Limb (tissue), 2 donors: Measurements from ENCODE around the gene POC1A.

Experiments used
- DNase-seq, 2 donors: peaks; one replicate each; pipeline ENCODE4 v3.0.0-alpha.2; 2016; ENCODE audit errors: extremely low spot score in 2 of 2

The POC1A gene

GRCh38 chr3:52106951-52107611, 47.1 kb downstream of the POC1A start:
- no peak for DNase-seq

DNA sequence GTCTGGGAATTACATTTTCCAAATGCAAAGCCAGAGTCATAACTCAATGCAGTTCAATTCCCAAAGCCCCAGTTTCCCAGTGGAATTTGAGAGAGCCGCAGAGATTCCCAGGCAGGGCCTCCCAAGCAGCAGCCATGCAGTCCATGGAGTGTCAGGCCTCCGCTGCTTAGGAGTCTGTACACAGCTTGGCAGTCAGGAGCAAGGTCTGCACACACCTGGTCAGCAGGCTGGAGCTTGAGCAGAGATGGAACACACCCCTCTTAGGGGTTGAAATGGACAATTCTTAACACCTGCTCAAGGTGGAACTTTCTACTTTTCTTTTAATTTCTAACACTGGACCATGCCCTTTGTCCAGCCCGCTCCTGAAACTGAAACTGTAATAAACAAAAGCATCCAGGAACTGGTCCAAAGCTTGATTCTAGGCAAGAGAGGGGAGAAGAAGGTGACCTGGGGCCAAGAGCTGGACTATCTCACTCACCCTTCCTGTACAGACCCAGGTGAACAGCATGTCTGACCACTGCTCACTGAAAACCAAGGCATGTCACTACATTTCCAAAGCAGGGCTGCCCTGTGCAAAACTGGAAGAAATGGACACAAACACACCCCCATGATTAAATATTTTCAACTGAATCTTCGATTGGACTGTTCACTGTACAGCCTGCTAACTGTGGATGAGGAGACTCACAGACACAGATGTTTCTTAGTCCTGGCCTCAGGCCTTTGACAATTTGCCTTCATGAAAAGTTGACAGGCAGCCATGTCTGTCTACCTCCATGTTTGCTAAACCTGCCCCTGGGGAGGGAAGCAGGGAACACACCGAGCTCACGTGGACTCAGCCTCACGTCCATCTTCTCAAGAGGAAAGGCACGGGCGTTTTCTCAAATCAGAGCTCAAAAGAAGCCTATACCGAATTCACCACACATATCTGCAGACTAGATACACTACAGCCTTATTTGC, 49.3 kb downstream of the POC1A start:
- no peak for DNase-seq

GRCh38 chr3:52102934-52103333, 51.3 kb downstream of the POC1A start:
- DNase-seq = no peak

DNA sequence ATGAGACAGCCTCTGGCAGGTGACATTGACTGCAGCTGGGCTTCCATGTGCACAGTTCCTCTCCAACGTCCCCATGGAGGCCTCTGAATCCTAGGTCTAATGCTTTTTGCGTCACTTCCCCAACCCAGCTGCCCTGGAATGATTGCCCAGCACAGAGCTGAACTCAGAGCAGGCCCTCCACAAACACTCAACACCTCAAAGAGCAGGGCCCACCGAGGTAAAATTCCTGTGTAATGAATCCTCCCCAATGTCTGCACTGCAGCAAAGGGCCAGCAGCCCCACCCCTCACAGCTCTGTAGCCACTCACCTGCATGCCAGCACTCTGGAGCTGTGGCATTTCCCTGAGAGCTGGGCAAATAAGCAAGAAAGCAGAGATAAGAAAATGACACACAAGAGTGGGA, 55.2 kb downstream of the POC1A start:
- DNase-seq = no peak

DNA sequence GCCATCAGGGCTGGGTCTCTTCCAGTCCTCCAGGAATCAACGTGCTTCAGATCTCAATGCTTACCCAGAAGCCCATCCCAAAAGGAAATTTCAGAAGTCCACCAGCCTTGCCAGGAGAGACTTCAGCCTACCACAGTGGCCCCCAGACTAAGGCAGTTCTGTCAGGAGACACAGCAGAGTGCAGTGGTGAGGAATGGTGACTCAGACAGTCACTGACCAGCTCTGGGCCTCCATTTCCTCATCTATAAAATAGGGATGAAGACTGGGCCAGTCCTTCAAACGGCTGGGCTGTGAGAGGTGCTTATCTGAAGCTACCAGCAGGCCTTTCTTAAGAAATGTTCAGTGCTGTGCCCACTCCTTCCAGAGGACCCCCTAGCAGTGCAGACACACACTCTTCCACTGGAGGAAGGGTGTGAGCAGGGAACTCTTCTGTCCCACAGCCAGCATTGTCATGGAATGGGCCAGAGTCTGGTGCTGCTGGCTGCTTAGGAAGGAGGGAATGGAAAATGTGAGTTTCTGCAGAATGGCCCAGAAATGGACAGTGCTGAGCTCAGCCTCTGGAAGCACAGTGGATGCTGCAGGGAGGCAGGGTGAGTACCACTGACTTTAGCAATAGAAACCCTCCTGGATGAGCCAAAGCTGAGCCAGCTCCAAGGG, 56.2 kb downstream of the POC1A start:
- no peak for DNase-seq

DNA sequence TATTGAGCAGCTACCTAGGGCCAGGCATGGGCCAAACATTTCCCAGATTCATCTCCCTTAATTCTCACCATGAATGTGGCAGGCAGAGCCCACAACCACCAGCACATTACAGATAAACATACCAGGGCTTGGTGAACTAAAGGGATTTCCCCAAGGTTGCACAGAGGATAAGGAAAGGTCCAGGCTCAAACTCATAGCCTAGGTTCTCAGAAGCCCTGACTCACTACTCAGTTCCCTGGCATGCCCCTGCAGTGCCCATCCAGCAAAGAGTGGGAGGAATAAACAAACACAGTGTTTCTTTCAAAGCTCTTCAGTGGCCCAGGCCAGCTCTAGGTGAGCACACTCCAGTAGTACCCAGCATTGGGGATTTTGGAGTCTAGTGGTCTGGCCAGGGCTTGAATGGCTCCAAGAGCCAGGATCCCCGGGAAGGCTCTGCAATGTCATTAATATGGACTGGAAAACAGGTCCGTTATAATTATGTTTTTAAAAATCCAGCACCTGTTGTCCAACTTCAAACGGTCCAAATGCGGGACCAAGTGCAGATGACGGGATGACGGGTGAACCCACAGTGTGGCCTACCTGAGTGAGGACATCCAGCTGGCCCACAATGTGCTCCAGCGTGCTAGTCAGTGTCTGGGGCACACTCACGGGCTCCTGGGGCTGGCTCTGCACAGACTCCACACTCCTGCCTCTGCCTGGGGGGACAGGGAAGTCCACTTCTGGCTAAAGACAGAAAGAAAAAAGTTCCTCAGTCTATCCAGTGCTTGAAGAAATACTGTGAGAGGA, 58.0 kb downstream of the POC1A start:
- no peak for DNase-seq

DNA sequence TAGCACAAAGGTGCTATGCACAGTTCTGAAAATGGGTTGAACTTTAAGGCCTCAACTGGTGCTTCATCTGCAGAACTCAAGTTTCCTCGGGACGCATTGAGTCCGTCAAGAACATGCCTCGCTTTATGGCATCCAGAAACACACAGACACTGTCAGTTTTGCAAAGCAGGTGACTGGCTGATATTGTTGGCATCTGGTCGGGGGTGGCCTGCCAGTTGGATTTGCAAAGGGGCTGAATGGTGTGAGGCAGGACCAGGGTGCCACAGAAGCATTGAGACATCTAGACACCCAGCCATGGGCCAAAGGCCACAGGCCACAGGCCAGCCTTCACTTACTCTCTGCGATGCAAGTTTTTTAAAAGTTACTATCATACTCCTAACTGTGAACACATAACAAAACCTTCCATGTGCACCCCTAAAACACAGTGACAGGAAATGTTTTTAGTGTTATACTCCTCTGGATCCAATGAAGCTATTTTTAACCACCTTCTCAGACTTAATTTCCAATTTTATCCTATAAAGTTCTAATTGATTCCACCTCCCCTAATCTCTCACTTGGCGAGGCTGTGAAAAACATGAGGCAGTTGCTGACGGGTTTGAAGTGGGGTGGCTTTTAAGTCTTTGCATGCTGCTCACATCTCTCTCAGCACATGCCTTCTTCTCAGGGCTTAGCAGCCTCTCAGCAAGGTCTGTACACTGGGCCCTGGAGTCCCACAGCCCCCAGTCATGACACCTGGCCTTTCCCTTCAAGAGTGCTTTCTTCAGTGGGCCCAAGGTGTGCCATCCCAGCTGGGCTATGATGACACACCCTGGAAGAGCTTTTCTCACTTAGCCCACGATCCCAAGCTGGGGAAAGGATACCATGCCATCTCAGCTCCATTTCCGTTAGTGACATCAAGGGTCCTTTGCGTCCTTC, 59.4 kb downstream of the POC1A start:
- DNase-seq = no peak

DNA sequence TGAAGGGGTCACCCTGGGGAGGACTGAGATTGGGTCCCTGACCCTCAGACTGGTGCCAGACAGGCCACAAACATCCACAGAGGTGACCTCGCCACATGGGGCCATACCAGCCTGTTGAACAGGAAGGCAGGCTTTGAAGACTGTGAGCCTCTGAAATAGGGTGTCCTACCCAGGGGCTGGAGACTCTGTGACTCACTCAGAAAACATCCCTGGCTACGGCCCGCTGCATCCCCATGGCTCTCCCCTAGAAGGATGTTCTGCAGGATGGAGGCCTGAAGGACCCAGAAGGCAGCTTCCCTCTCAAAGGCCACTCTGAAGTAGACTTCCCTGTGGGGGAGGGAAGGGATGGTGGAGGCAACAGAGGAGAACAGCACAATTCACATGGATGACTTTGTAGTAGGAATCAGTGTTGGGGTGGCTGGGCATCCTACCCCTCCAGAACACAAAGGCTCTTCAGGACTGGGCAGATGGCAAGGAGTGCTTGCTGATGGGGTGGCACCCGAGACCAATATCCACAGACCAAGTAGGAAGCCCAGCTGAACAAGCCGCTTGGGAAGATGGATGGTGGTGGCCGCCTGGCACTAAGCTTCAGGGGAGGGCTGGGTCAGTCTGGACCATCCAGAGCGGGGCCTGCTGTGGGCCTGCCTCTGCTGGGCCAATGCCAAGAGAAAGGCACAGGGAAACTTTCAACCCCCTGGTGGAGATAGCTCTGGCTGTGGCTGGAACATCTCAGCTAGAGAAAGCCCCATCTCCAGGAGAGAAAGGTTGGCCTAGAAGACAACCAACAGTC, 60.3 kb downstream of the POC1A start:
- no peak for DNase-seq

DNA sequence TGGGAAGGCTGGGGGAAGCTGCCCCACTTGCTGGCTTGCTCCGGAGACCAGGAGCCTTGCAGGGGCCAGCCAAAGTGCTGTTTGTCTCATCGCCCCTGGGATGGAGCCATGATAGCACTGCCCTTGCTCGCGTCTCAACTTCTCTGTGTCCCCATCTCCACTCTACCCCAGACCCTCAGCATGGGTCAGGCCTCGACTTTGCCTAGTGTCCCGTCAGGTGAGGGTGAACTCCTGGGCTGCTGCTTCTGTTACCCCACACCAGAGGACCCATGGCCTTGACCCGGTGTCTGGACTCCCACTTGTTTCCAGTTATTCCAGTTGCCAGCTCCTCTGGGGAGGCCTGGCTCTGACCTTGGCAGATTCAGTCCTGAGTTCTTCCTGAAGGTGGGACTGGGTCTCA, 61.3 kb downstream of the POC1A start:
- no peak for DNase-seq

DNA sequence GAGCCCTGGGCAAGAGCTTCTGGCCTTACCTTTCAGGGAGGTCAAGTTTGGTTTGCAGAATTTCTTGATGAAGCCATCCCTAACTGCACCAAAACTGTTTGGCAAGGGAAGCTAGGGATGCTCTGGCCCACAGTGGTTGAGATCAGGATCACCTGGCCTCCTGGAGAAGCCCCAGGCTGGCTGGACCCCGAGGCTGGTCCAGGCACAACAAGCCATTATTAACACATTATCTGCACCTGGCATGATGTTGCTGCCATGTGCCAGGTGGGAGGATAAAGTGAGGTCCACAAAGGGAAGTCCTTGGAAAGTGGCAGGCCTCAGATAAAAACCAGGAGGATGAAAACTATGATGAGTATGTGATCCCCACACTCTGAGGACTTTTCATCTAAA, 62.0 kb downstream of the POC1A start:
- DNase-seq = no peak

DNA sequence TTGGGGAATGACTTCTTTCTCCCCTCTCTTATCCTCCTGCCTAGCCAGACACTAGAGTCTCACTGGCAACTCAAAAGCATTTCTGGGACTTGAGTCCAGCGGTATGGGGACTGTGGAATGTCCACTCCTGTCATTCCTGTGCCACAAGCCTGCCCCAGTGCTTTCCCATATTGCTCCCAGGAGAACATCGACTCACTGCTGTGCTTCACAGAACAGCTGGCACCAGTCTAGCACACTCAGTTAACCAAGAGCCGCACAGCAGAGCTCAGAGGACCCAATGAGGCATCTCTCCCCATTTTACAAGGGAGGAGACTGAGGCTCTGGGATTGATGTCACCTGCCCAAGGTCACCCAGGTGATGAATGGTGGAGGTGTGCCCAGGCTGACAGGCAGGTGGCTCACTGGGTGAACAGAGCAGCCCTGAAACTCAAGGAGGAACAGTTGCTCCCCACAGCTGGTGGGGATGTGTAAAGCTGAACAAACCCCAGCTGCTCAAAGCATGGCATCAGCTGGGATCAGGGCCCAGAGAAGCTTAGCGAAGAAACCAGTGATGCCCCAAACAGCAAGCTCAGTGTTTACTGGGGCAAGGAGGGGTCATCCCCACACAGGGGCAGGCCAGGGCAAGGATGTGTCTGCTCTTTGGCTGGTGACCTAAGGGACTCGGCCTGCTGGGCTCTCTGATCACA, 62.5 kb downstream of the POC1A start:
- no peak for DNase-seq

DNA sequence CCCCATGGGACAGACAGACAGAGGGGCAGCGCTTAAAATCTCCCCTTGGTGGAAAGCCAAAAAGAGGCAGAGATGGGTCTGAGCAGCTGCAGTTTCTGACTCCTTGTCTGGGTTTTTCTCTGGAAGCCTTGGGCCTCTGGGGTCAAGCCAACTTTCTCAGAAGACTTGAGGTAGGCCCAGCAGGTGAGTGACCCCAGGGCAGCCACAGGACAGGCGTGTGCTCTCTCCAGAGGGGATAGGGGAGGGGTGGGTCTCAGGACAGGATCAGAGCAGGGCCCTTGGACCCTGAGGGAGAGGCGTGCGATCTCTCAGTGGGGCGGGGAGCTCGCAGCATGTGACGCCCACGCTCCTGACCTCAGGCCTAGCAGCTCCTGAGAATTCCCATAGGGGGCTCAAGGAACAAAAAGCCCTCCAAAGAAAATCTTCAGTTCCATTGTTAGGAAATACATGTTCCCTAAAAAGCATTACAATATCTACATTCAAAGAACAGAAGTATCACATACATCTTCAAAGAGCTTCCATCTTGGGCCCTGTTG, 63.2 kb downstream of the POC1A start:
- DNase-seq = no peak

GRCh38 chr3:52090131-52090932, 63.9 kb downstream of the POC1A start:
- DNase-seq = peak in 1 of 2 donors; percentile 62

GRCh38 chr3:52089691-52090090, 64.5 kb downstream of the POC1A start:
- no peak for DNase-seq

- DNase-seq = peak in 1 of 2 donors; percentile 73
These were observed 65.5 kb downstream of the POC1A start for GRCh38 chr3:52088445-52089367.

DNA sequence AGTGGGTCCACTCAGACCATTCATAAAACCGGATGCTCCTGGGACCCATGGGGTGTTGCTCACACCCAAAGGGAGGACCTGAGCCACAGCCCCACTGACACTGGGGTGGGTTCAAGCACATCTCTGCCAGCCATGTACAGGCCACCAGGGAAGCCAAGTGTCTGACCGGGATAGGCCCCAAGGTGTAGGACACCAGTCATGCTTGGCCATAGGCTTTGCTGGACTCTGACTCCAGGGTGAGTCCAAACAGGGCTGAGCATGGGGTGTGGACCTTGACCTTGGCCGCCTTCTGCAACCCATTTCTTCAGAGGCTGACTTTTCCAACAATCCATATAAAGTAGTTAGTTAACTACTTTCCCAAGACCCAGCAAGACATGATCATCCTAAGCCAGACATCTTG, 66.5 kb downstream of the POC1A start:
- no peak for DNase-seq
